GM23248 (cell line): Measurements from ENCODE around the gene CDK14. TPM values are rescaled to one million over a fixed set of nuclear protein-coding genes. Genes with fewer than 3 reads are reported as not detected.
"Not testable (repeated sequence)": the region's sequence is repeated elsewhere in the genome, so short reads cannot be mapped to it uniquely, and the experiment has no call there.

Experiments
- DNase-seq: peaks from one replicate; pipeline ENCODE4 v3.0.0-alpha.2; 2015
- H2AFZ ChIP-seq: fragments of 200-600 bp; sonication (generic); 2 replicates; pipeline ENCODE4 v1.6.1; 2016; ENCODE audit warnings: antibody characterized with exemption
- H3F3A ChIP-seq: fragments of 200-600 bp; sonication (generic); 2 replicates; pipeline ENCODE4 v1.6.1; 2016; ENCODE audit warnings: mild to moderate bottlenecking, antibody characterized with exemption, mixed run types; ENCODE audit not compliant: insufficient read depth
- H3K27ac ChIP-seq: fragments of 200-600 bp; sonication (generic); 2 replicates; pipeline ENCODE4 v1.5.1; 2016; ENCODE audit warnings: mild to moderate bottlenecking
- H3K27me3 ChIP-seq: fragments of 200-600 bp; sonication (generic); replicated peaks from 2 replicates; pipeline ENCODE4 v1.6.1; 2016; ENCODE audit warnings: mild to moderate bottlenecking; ENCODE audit not compliant: insufficient read depth
- H3K36me3 ChIP-seq: fragments of 200-600 bp; sonication (generic); 2 replicates; pipeline ENCODE4 v1.6.1; 2016; ENCODE audit warnings: low read depth, mild to moderate bottlenecking
- H3K4me1 ChIP-seq: fragments of 200-600 bp; sonication (generic); 2 replicates; pipeline ENCODE4 v1.6.1; 2016; ENCODE audit warnings: mild to moderate bottlenecking; ENCODE audit not compliant: insufficient read depth
- H3K4me2 ChIP-seq: fragments of 200-600 bp; sonication (generic); one replicate; pipeline ENCODE4 v1.6.1; 2016; ENCODE audit warnings: mild to moderate bottlenecking; ENCODE audit not compliant: unreplicated experiment
- H3K4me3 ChIP-seq: fragments of 200-600 bp; sonication (generic); 2 replicates; pipeline ENCODE4 v1.5.1; 2016; ENCODE audit warnings: mild to moderate bottlenecking
- H3K79me2 ChIP-seq: fragments of 200-600 bp; sonication (generic); 2 replicates; pipeline ENCODE4 v1.6.1; 2016; ENCODE audit warnings: mild to moderate bottlenecking; ENCODE audit not compliant: insufficient read depth
- H3K9ac ChIP-seq: fragments of 200-600 bp; sonication (generic); 2 replicates; pipeline ENCODE4 v1.6.1; 2016; ENCODE audit warnings: mild to moderate bottlenecking
- H3K9me2 ChIP-seq: fragments of 200-600 bp; sonication (generic); 2 replicates; pipeline ENCODE4 v1.6.1; 2016; ENCODE audit warnings: mixed run types, mild to moderate bottlenecking, moderate library complexity; ENCODE audit not compliant: insufficient read depth
- H3K9me3 ChIP-seq: fragments of 200-600 bp; sonication (generic); one replicate; pipeline ENCODE4 v1.6.1; 2017; ENCODE audit warnings: low read depth
- H4K20me1 ChIP-seq: fragments of 200-600 bp; sonication (generic); 2 replicates; pipeline ENCODE4 v1.6.0; 2016; ENCODE audit not compliant: insufficient read depth
- EZH2 ChIP-seq: fragments of 200-600 bp; sonication (generic); IDR thresholded peaks from 2 replicates; pipeline ENCODE4 v1.6.1; 2018; ENCODE audit warnings: antibody characterized with exemption, mild to moderate bottlenecking; ENCODE audit not compliant: insufficient read depth, poor library complexity, severe bottlenecking
- EZH2phosphoT487 ChIP-seq: fragments of 200-600 bp; sonication (generic); IDR thresholded peaks from 2 replicates; pipeline ENCODE4 v1.6.1; 2018; ENCODE audit warnings: antibody characterized with exemption, moderate library complexity, mild to moderate bottlenecking, low read depth; ENCODE audit not compliant: insufficient read depth
- WGBS, 2 experiments: methylation state at CpG; one replicate each; pipeline ENCODE4 v1.1.6; 2015 to 2017; ENCODE audit warnings: low lambda C conversion rate in 2 of 2, low coverage in 1 of 2; ENCODE audit errors: missing lambda C conversion rate in 2 of 2; 5-methylcytosine and 5-hydroxymethylcytosine counted together
- in situ Hi-C: fragments of 300-500 bp; cut with MboI; formaldehyde crosslinking; loops from 2 replicates; pipeline ENCODE4 v1.15.0; 2020
- polyA plus RNA-seq: library from polyadenylated mRNA; unstranded; fragments of >200 nt; fragmentation: Nextera tagmentation; extraction: Ambion mirVana; gene quantifications from 2 replicates; pipeline ENCODE4 v1.2.1, GENCODE V29; 2016
- total RNA-seq: library from RNA; depleted of rRNA; stranded (reverse); fragments of >200 nt; shearing (Covaris generic); gene quantifications from 2 replicates; pipeline ENCODE4 v1.2.3, GENCODE V29; 2014

Gene CDK14
- total and polyA plus RNA-seq, 2 experiments from 2014 or later, result 19.9 to 21.2 TPM

GRCh38 chr7:90769036-90769435 lies 172.9 kb downstream of the CDK14 start:
- Histone ChIP-seq H2AFZ (no peak overlapping the region), H3K27ac (no peak overlapping the region)
- DNase-seq, result peak; percentile 65

GRCh38 chr7:90769566-90769965 lies 173.4 kb downstream of the CDK14 start:
- WGBS, 2 experiments, result 76 to 89% methylated on average over 5 of the region's 5 CpGs
- Histone ChIP-seq H3K4me1 (peaks cover 53% of the 10 kb centered on the region), H3F3A (peaks cover 45% of the 10 kb centered on the region), H3K79me2 (peaks cover 65% of the 10 kb centered on the region)
- H3K27me3 ChIP-seq, H4K20me1 ChIP-seq, H3K9me3 ChIP-seq, H3K9me2 ChIP-seq, H3K4me2 ChIP-seq, H3K4me3 ChIP-seq, H3K27ac ChIP-seq, H3K9ac ChIP-seq, H3K36me3 ChIP-seq, H2AFZ ChIP-seq, DNase-seq, in situ Hi-C loops: not testable (repeated sequence)

More at GRCh38 chr7:90769036-90769435, 172.9 kb downstream of the CDK14 start:
- peaks cover 68% of the 10 kb centered on the region for H3K79me2 ChIP-seq
- peaks cover 54% of the 10 kb centered on the region for H3K4me1 ChIP-seq
- H4K20me1 ChIP-seq, result no peaks in the 10 kb centered on the region
- H3F3A ChIP-seq, result peaks cover 45% of the 10 kb centered on the region
- no peak for TF ChIP-seq EZH2
- TF ChIP-seq EZH2phosphoT487, result no peak
- H3K4me3 ChIP-seq, result no peak overlapping the region
- H3K9ac ChIP-seq, result no peak overlapping the region
- H3K4me2 ChIP-seq, result no peak overlapping the region
- H3K27me3 ChIP-seq, result no peaks in the 10 kb centered on the region
- no peaks in the 10 kb centered on the region for H3K9me2 ChIP-seq
- in situ Hi-C loops, result no loop called here
- peaks cover 2% of the 10 kb centered on the region for H3K9me3 ChIP-seq
- H3K36me3 ChIP-seq, result no peaks in the 10 kb centered on the region

GRCh38 chr7:90771281-90771680 lies 175.2 kb downstream of the CDK14 start:
- Histone ChIP-seq H3K9me2 (no peaks in the 10 kb centered on the region), H3K36me3 (no peaks in the 10 kb centered on the region), H2AFZ (no peak overlapping the region), H3K79me2 (peaks cover 64% of the 10 kb centered on the region), H3K27ac (peak overlapping the region; percentile 62), H3K4me2 (peak overlapping the region; percentile 18), H3K9me3 (peaks cover 2% of the 10 kb centered on the region), H3K9ac (no peak overlapping the region), H3F3A (peaks cover 36% of the 10 kb centered on the region), H3K27me3 (no peaks in the 10 kb centered on the region), H4K20me1 (no peaks in the 10 kb centered on the region), H3K4me1 (peaks cover 40% of the 10 kb centered on the region), H3K4me3 (no peak overlapping the region)
- in situ Hi-C loops, result no loop called here
- DNase-seq, result peak; percentile 79
- TF ChIP-seq EZH2phosphoT487 (no peak), EZH2 (no peak)
- 41 to 52% methylated on average over 2 of the region's 2 CpGs for WGBS, 2 experiments

GRCh38 chr7:90772410-90772809 lies 176.3 kb downstream of the CDK14 start:
- TF ChIP-seq EZH2, result no peak
- no peak for TF ChIP-seq EZH2phosphoT487
- Histone ChIP-seq H3K9me2 (no peaks in the 10 kb centered on the region), H3K9me3 (peaks cover 2% of the 10 kb centered on the region), H3F3A (peaks cover 28% of the 10 kb centered on the region), H2AFZ (no peak overlapping the region), H3K9ac (no peak overlapping the region), H3K36me3 (no peaks in the 10 kb centered on the region), H3K4me2 (no peak overlapping the region), H4K20me1 (no peaks in the 10 kb centered on the region), H3K27me3 (no peaks in the 10 kb centered on the region), H3K4me3 (no peak overlapping the region), H3K4me1 (peaks cover 30% of the 10 kb centered on the region), H3K79me2 (peaks cover 75% of the 10 kb centered on the region), H3K27ac (no peak overlapping the region)
- no peak for DNase-seq
- 99% methylated on average over 6 of the region's 6 CpGs for WGBS, 2 experiments
- in situ Hi-C loops, result no loop called here

- H3K9me3 ChIP-seq, result peaks cover 2% of the 10 kb centered on the region
- H3F3A ChIP-seq, result peaks cover 22% of the 10 kb centered on the region
- TF ChIP-seq EZH2 (no peak), EZH2phosphoT487 (no peak)
- H3K4me2 ChIP-seq, result no peak overlapping the region
- H2AFZ ChIP-seq, result no peak overlapping the region
- in situ Hi-C loops, result no loop called here
- no peak overlapping the region for H3K27ac ChIP-seq
- peaks cover 31% of the 10 kb centered on the region for H3K4me1 ChIP-seq
- no peak overlapping the region for H3K9ac ChIP-seq
- H3K36me3 ChIP-seq, result no peaks in the 10 kb centered on the region
- H3K4me3 ChIP-seq, result no peak overlapping the region
- H3K79me2 ChIP-seq, result peaks cover 75% of the 10 kb centered on the region
- 97 to 100% methylated on average over 3 of the region's 3 CpGs for WGBS, 2 experiments
- no peaks in the 10 kb centered on the region for H3K27me3 ChIP-seq
- H3K9me2 ChIP-seq, result no peaks in the 10 kb centered on the region
- DNase-seq, result no peak
- no peaks in the 10 kb centered on the region for H4K20me1 ChIP-seq
These were observed 177.1 kb downstream of the CDK14 start for GRCh38 chr7:90773269-90773668.
